ENCODE data around the gene CD248. TPM values are rescaled to one million over a fixed set of nuclear protein-coding genes. Genes with fewer than 3 reads are reported as not detected.
A peak's percentile ranks its signal among the peaks of the same experiment; 100 is the strongest.

CD248 gene
- total RNA-seq, 1 experiment from 2014 or later, result not detected

- peak within 1 kb of the TSS; percentile 91; the same call in 1 of the 2 replicates for H3K4me2 ChIP-seq
These were observed 24.9 kb downstream of the CD248 start, which contains the start of gene TMEM151A for GRCh38 chr11:66291706-66292542. TMEM151A (plus strand) TSS chr11:66291894; CDS start chr11:66292014, 120 bp downstream.

GRCh38 chr11:66291303-66291705, 25.5 kb downstream of the CD248 start:
- Histone ChIP-seq H3F3A (ENCODE audit: insufficient read depth, low read depth) (peaks cover 20% of the 10 kb centered on the region), H3K9me2 (ENCODE audit: insufficient read depth) (no peaks in the 10 kb centered on the region), H3K4me1 (replicated peaks; ENCODE audit: insufficient read depth) (peaks cover 19% of the 10 kb centered on the region), H3K4me2 (no peak overlapping the region), H3K9me3 (ENCODE audit: insufficient read depth, low read depth) (no peaks in the 10 kb centered on the region), H2AFZ (no peak overlapping the region), H3K36me3 (ENCODE audit: low read depth) (no peaks in the 10 kb centered on the region), H3K27me3 (ENCODE audit: insufficient read depth, low read depth) (no peaks in the 10 kb centered on the region), H3K4me3 (no peak overlapping the region), H3K79me2 (ENCODE audit: low read depth) (peaks cover 24% of the 10 kb centered on the region), H3K27ac (no peak overlapping the region), H4K20me1 (ENCODE audit: insufficient read depth) (peaks cover 5% of the 10 kb centered on the region; the same call in 1 of the 2 replicates)
- ChIA-PET POLR2A (ENCODE audit: unreplicated experiment) (no interaction called here), CTCF (interaction anchor here (3.0 kb wide), 1 partner anchor 21 kb away, joined by 13 read pairs; no protein-coding TSS in a partner anchor)
- TF ChIP-seq CTCF (conservative IDR thresholded peaks at IDR 0.05) (no peak), EZH2 (IDR thresholded peaks at IDR 0.05; ENCODE audit: low read depth) (no peak)
- no TSS peak for BruUV-seq (replicated peaks)
- DNase-seq, result no peak
- intact Hi-C loops (cut with micrococcal nuclease; ENCODE audit: unreplicated experiment), result no loop called here

More at GRCh38 chr11:66291706-66292542, 24.9 kb downstream of the CD248 start, which contains the start of gene TMEM151A:
- no peaks in the 10 kb centered on the region for H3K36me3 ChIP-seq (ENCODE audit: low read depth)
- peaks cover 20% of the 10 kb centered on the region for H3F3A ChIP-seq (ENCODE audit: insufficient read depth, low read depth)
- H3K4me1 ChIP-seq (replicated peaks; ENCODE audit: insufficient read depth), result peaks cover 19% of the 10 kb centered on the region
- intact Hi-C loops (cut with micrococcal nuclease; ENCODE audit: unreplicated experiment), result no loop called here
- no peak within 1 kb of the TSS for H2AFZ ChIP-seq
- no peak within 1 kb of the TSS for H3K4me3 ChIP-seq
- no peak for TF ChIP-seq EZH2 (IDR thresholded peaks at IDR 0.05; ENCODE audit: low read depth)
- CTCF ChIA-PET, result no interaction called here
- peaks cover 18% of the 10 kb centered on the region for H3K79me2 ChIP-seq (ENCODE audit: low read depth)
- POLR2A ChIA-PET (ENCODE audit: unreplicated experiment), result no interaction called here
- H4K20me1 ChIP-seq (ENCODE audit: insufficient read depth), result peaks cover 3% of the 10 kb centered on the region; the same call in 1 of the 2 replicates
- no TSS peak for BruUV-seq (replicated peaks)
- no peaks in the 10 kb centered on the region for H3K9me2 ChIP-seq (ENCODE audit: insufficient read depth)
- no peak for DNase-seq
- 0 out of 2 replicates have a peak, but pooled peaks cover 1% of the 10 kb centered on the region for H3K27me3 ChIP-seq (ENCODE audit: insufficient read depth, low read depth)
- no peak within 1 kb of the TSS for H3K27ac ChIP-seq
- H3K9me3 ChIP-seq (ENCODE audit: insufficient read depth, low read depth), result no peaks in the 10 kb centered on the region

GRCh38 chr11:66290330-66290621, 26.6 kb downstream of the CD248 start:
- peaks cover 19% of the 10 kb centered on the region for H3K4me1 ChIP-seq (replicated peaks; ENCODE audit: insufficient read depth)
- no peaks in the 10 kb centered on the region for H3K27me3 ChIP-seq (ENCODE audit: insufficient read depth, low read depth)
- POLR2A ChIA-PET (ENCODE audit: unreplicated experiment), result interaction anchor here (0.6 kb wide), 1 partner anchor 22 kb away, joined by 3 read pairs; no protein-coding TSS in a partner anchor
- no peaks in the 10 kb centered on the region for H3K36me3 ChIP-seq (ENCODE audit: low read depth)
- TF ChIP-seq EZH2 (IDR thresholded peaks at IDR 0.05; ENCODE audit: low read depth) (no peak), CTCF (conservative IDR thresholded peaks at IDR 0.05) (no peak)
- no TSS peak for BruUV-seq (replicated peaks)
- peaks cover 20% of the 10 kb centered on the region for H3F3A ChIP-seq (ENCODE audit: insufficient read depth, low read depth)
- H3K4me3 ChIP-seq, result peak overlapping the region; percentile 96
- no peak for DNase-seq
- CTCF ChIA-PET, result interaction anchor here (0.8 to 3.0 kb wide), 2 partner anchors 22 to 99 kb away, joined by 5 to 13 read pairs; no protein-coding TSS in a partner anchor
- intact Hi-C loops (cut with micrococcal nuclease; ENCODE audit: unreplicated experiment), result no loop called here
- no peaks in the 10 kb centered on the region for H3K9me3 ChIP-seq (ENCODE audit: insufficient read depth, low read depth)
- H3K4me2 ChIP-seq, result peak overlapping the region; percentile 91
- 0 out of 2 replicates have a peak overlapping the region, but pooled peaks have one; percentile 81 for H2AFZ ChIP-seq
- peaks cover 24% of the 10 kb centered on the region for H3K79me2 ChIP-seq (ENCODE audit: low read depth)
- H4K20me1 ChIP-seq (ENCODE audit: insufficient read depth), result peaks cover 7% of the 10 kb centered on the region
- H3K27ac ChIP-seq, result peak overlapping the region; percentile 71
- H3K9me2 ChIP-seq (ENCODE audit: insufficient read depth), result no peaks in the 10 kb centered on the region
